ENCODE results near the gene S1PR4.

- TF ChIP-seq POLR2AphosphoS5 (IDR thresholded peaks at IDR 0.05; ENCODE audit: low read depth) (no peak), CTCF (IDR thresholded peaks at IDR 0.05; ENCODE audit: insufficient read depth, low read length) (no peak), REST (IDR thresholded peaks at IDR 0.05; ENCODE audit: insufficient replicate concordance, low read depth) (no peak), GABPA (IDR thresholded peaks at IDR 0.05; ENCODE audit: low read depth) (no peak)
These were observed 13.7 kb downstream of the S1PR4 start for GRCh38 chr19:3192228-3192635.

All from HL-60 (cell line).